Skeletal muscle satellite cell (primary cell): ENCODE results near the gene TMEM260.
"Not testable (repeated sequence)": the region's sequence is repeated elsewhere in the genome, so short reads cannot be mapped to it uniquely, and the experiment has no call there.

Experiments used
- H3K27me3 ChIP-seq: 2 replicates; pipeline ENCODE4 v1.7.0; 2013; ENCODE audit warnings: low read length; ENCODE audit not compliant: control insufficient read depth, insufficient read depth
- H3K36me3 ChIP-seq: 2 replicates; pipeline ENCODE4 v1.7.0; 2013; ENCODE audit warnings: mild to moderate bottlenecking, control low read depth, low read length; ENCODE audit not compliant: insufficient read depth
- H3K4me1 ChIP-seq: 2 replicates; pipeline ENCODE4 v1.7.0; 2013; ENCODE audit warnings: low read length; ENCODE audit not compliant: control insufficient read depth, insufficient read depth
- H3K4me2 ChIP-seq: 2 replicates; pipeline ENCODE4 v1.7.0; 2013; ENCODE audit warnings: mild to moderate bottlenecking, low read length
- H3K4me3 ChIP-seq: 2 replicates; pipeline ENCODE4 v1.7.0; 2013; ENCODE audit warnings: low read length
- H3K9ac ChIP-seq: 2 replicates; pipeline ENCODE4 v1.7.0; 2013; ENCODE audit warnings: mild to moderate bottlenecking, low read depth, low read length, moderate library complexity
- H3K9me3 ChIP-seq: replicated peaks from 2 replicates; pipeline ENCODE4 v1.7.0; 2013; ENCODE audit warnings: mild to moderate bottlenecking, control low read depth, low read length

Gene TMEM260

GRCh38 chr14:56650979-56651378 lies 71.4 kb downstream of the TMEM260 start:
- no peaks in the 10 kb centered on the region for H3K4me1 ChIP-seq
- no peaks in the 10 kb centered on the region for H3K36me3 ChIP-seq
- no peaks in the 10 kb centered on the region for H3K27me3 ChIP-seq
- H3K9ac ChIP-seq = no peak overlapping the region
- H3K9me3 ChIP-seq = no peaks in the 10 kb centered on the region
- no peak overlapping the region for H3K4me2 ChIP-seq
- H3K4me3 ChIP-seq = no peak overlapping the region

DNA sequence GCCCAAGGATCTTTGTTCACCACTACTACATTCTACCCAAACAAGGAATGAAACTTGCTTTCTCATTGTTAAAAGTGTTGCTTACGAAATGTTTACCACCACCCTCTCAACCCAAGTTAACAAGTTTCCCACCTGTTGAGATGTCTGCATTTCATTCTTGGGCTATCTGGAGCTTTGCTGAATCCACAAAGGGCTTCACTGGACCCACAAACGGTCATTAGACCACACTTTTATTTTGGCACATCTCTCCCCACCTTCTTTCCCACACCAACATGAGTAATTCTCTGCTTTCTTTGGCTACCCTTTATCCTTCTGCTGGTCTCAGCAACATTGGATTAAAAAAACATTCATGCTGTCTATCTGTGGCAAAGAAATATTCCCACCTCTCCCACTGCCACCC lies 78.0 kb downstream of the TMEM260 start:
- Histone ChIP-seq H3K9me3 (no peaks in the 10 kb centered on the region), H3K4me3 (no peak overlapping the region), H3K27me3 (no peaks in the 10 kb centered on the region), H3K4me1 (no peaks in the 10 kb centered on the region), H3K9ac (no peak overlapping the region), H3K4me2 (no peak overlapping the region), H3K36me3 (no peaks in the 10 kb centered on the region)

- Histone ChIP-seq H3K4me1 (no peaks in the 10 kb centered on the region), H3K36me3 (no peaks in the 10 kb centered on the region), H3K4me3 (no peak overlapping the region), H3K4me2 (no peak overlapping the region), H3K9ac (no peak overlapping the region), H3K27me3 (no peaks in the 10 kb centered on the region), H3K9me3 (no peaks in the 10 kb centered on the region)
Measured at GRCh38 chr14:56659378-56659777, 79.8 kb downstream of the TMEM260 start.

GRCh38 chr14:56659964-56660551 lies 80.5 kb downstream of the TMEM260 start:
- H3K4me3 ChIP-seq = no peak overlapping the region
- no peaks in the 10 kb centered on the region for H3K27me3 ChIP-seq
- H3K4me2 ChIP-seq = no peak overlapping the region
- H3K9ac ChIP-seq = no peak overlapping the region
- H3K9me3 ChIP-seq = no peaks in the 10 kb centered on the region
- no peaks in the 10 kb centered on the region for H3K4me1 ChIP-seq
- H3K36me3 ChIP-seq = no peaks in the 10 kb centered on the region

- Histone ChIP-seq H3K27me3 (no peaks in the 10 kb centered on the region), H3K36me3 (no peaks in the 10 kb centered on the region), H3K9ac (no peak overlapping the region), H3K4me3 (no peak overlapping the region), H3K4me2 (no peak overlapping the region), H3K4me1 (no peaks in the 10 kb centered on the region), H3K9me3 (no peaks in the 10 kb centered on the region)
Measured at GRCh38 chr14:56660677-56661389, 81.2 kb downstream of the TMEM260 start.

GRCh38 chr14:56661478-56661877 lies 81.9 kb downstream of the TMEM260 start:
- Histone ChIP-seq H3K4me1 (no peaks in the 10 kb centered on the region), H3K9me3 (no peaks in the 10 kb centered on the region), H3K4me2 (no peak overlapping the region), H3K9ac (no peak overlapping the region), H3K36me3 (no peaks in the 10 kb centered on the region), H3K27me3 (no peaks in the 10 kb centered on the region), H3K4me3 (no peak overlapping the region)

DNA sequence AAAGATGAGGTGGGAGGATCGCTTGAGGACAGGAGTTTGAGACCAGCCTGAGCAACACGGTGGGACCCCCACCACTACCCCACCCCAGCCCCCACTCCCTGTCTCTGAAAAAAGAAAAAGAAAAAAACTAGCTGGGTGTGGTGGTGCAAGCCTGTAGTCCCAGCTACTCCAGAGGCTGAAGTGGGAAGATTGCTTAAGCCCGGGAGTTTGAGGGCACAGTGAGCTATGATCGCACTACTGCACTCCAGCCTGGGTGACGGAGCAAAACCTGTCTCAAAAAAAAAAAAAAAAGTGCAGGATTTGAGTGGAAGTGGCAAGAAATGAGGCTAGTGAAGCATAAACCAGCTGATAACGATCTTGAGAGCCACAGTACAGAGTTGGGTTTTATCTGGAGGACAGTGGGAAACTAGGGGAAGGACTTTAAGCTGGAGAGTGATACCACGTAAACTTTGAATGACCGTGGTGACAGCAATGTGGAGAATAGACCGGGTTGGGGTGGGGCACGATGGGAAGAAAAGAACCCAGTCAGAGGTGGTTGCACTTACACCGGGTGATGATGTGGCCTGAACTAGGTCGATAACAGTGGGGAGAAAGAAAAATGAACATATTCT lies 85.3 kb downstream of the TMEM260 start:
- H3K27me3 ChIP-seq = no peaks in the 10 kb centered on the region
- no peak overlapping the region for H3K4me2 ChIP-seq
- no peaks in the 10 kb centered on the region for H3K9me3 ChIP-seq
- no peak overlapping the region for H3K9ac ChIP-seq
- H3K4me3 ChIP-seq = no peak overlapping the region
- no peaks in the 10 kb centered on the region for H3K36me3 ChIP-seq
- no peaks in the 10 kb centered on the region for H3K4me1 ChIP-seq

DNA sequence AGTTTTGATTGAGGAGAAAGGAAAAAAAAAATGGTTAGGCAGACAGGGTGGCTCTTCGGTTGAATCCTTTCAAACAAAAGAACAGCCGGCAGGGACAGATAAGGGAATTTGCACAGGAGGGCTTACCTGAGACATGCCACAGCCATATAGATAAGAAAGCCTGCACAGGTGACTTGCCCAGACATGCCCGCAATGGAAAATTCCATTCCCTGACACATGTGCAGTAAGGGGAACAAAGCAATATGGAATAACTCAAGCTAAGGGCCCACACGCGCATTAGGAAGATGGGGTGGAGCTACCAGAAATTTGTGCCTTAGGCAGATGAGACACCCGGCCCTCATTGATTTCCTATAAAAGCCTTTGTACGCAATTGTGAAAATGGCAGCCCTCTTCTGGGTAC lies 86.7 kb downstream of the TMEM260 start:
- Histone ChIP-seq H3K9ac (no peak overlapping the region), H3K4me2 (no peak overlapping the region)

GRCh38 chr14:56666716-56667115 lies 87.1 kb downstream of the TMEM260 start:
- no peaks in the 10 kb centered on the region for H3K36me3 ChIP-seq
- no peak overlapping the region for H3K4me3 ChIP-seq
- no peaks in the 10 kb centered on the region for H3K27me3 ChIP-seq
- no peaks in the 10 kb centered on the region for H3K4me1 ChIP-seq
- H3K9ac ChIP-seq = no peak overlapping the region
- H3K9me3 ChIP-seq = no peaks in the 10 kb centered on the region
- no peak overlapping the region for H3K4me2 ChIP-seq

More for the DNA sequence above, 86.7 kb downstream of the TMEM260 start:
- Histone ChIP-seq H3K27me3 (no peaks in the 10 kb centered on the region), H3K4me3 (no peak overlapping the region), H3K9me3 (no peaks in the 10 kb centered on the region), H3K4me1 (no peaks in the 10 kb centered on the region), H3K36me3 (no peaks in the 10 kb centered on the region)

GRCh38 chr14:56667290-56667689 lies 87.7 kb downstream of the TMEM260 start:
- not testable (repeated sequence) for H3K27me3 ChIP-seq, H3K9me3 ChIP-seq, H3K9ac ChIP-seq, H3K36me3 ChIP-seq, H3K4me2 ChIP-seq, H3K4me3 ChIP-seq, H3K4me1 ChIP-seq

DNA sequence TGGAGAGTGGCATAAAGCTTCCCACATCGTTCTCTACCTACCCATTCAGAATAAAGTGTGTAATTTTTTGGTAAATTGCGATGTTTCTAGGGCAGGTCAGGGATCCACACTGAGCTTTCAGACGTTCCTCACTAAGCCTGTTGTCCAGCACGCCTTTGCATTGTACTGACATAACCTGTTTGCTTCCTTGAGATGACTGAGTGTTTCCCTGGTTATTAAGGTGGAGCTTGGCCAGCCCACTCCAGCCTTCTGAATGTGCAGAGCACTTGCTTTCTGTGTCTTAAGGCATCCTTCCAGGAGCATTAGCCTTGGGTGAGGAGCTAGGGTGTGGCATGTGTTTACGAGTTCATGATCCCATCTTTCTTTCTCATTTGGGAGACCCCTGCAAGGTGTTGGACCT lies 96.4 kb downstream of the TMEM260 start:
- no peak overlapping the region for H3K9ac ChIP-seq
- no peaks in the 10 kb centered on the region for H3K36me3 ChIP-seq
- no peak overlapping the region for H3K4me3 ChIP-seq
- no peaks in the 10 kb centered on the region for H3K9me3 ChIP-seq
- H3K27me3 ChIP-seq = no peaks in the 10 kb centered on the region
- H3K4me1 ChIP-seq = no peaks in the 10 kb centered on the region
- no peak overlapping the region for H3K4me2 ChIP-seq

GRCh38 chr14:56678838-56679237 lies 99.2 kb downstream of the TMEM260 start:
- Histone ChIP-seq H3K4me2 (no peak overlapping the region), H3K36me3 (no peaks in the 10 kb centered on the region), H3K4me3 (no peak overlapping the region), H3K4me1 (no peaks in the 10 kb centered on the region), H3K27me3 (no peaks in the 10 kb centered on the region), H3K9ac (no peak overlapping the region), H3K9me3 (no peaks in the 10 kb centered on the region)
